ENCODE data around the gene RAB18. TPM values are rescaled to one million over a fixed set of nuclear protein-coding genes. Genes with fewer than 3 reads are reported as not detected.

The RAB18 gene
- total RNA-seq, 4 donors from 2014 or later: 40.4 to 72.6 (median 56.9) TPM

- no peaks in the 10 kb centered on the region for H3K27me3 ChIP-seq
- no peaks in the 10 kb centered on the region for H3K36me3 ChIP-seq
- WGBS, 2 donors: 48 to 60% methylated on average over 1 of the region's 1 CpG
- H3K9me3 ChIP-seq: no peaks in the 10 kb centered on the region
- TF ChIP-seq POLR2A (IDR thresholded peaks at IDR 0.05) (no peak), CTCF (IDR thresholded peaks at IDR 0.05) (no peak)
- intact Hi-C loops (cut with DNase I): no loop called here
- H3K4me3 ChIP-seq: no peak overlapping the region
- no peak overlapping the region for H3K27ac ChIP-seq
- H3K4me1 ChIP-seq: no peaks in the 10 kb centered on the region
- DNase-seq: no peak
Observed at GRCh38 chr10:27494116-27494805, 9.8 kb upstream of the RAB18 start.

GRCh38 chr10:27496137-27496536 lies 8.0 kb upstream of the RAB18 start:
- Histone ChIP-seq H3K9me3 (no peaks in the 10 kb centered on the region), H3K4me3 (no peak overlapping the region), H3K27me3 (no peaks in the 10 kb centered on the region), H3K36me3 (no peaks in the 10 kb centered on the region), H3K4me1 (peaks cover 0 to 14% (median 0%) of the 10 kb centered on the region in 3 donors), H3K27ac (no peak overlapping the region)
- intact Hi-C loops (cut with DNase I): no loop called here
- DNase-seq: no peak
- TF ChIP-seq POLR2A (IDR thresholded peaks at IDR 0.05) (no peak), CTCF (IDR thresholded peaks at IDR 0.05) (no peak)
- WGBS, 2 donors: 70 to 86% methylated on average over 3 to 4 of the region's 4 CpGs

- no peak for TF ChIP-seq POLR2A (IDR thresholded peaks at IDR 0.05)
- no peak for TF ChIP-seq CTCF (IDR thresholded peaks at IDR 0.05)
- H3K36me3 ChIP-seq: no peaks in the 10 kb centered on the region
- intact Hi-C loops (cut with DNase I): no loop called here
- no peak for DNase-seq
- H3K9me3 ChIP-seq: no peaks in the 10 kb centered on the region
- no peak overlapping the region for H3K4me3 ChIP-seq
- H3K27me3 ChIP-seq: no peaks in the 10 kb centered on the region
- H3K27ac ChIP-seq: peak overlapping the region in 3 of 4 donors; percentile 54 to 68 (median 66)
- H3K4me1 ChIP-seq: peaks cover 0 to 28% (median 3%) of the 10 kb centered on the region in 3 donors
Observed at GRCh38 chr10:27500096-27500495, 4.0 kb upstream of the RAB18 start.

- H3K27me3 ChIP-seq: no peaks in the 10 kb centered on the region
- no peaks in the 10 kb centered on the region for H3K9me3 ChIP-seq
- TF ChIP-seq POLR2A (IDR thresholded peaks at IDR 0.05) (no peak), CTCF (IDR thresholded peaks at IDR 0.05) (no peak)
- H3K4me3 ChIP-seq: no peak overlapping the region
- peak overlapping the region; percentile 31 to 68 (median 60) for H3K27ac ChIP-seq
- intact Hi-C loops (cut with DNase I): no loop called here
- DNase-seq: no peak
- peaks cover 6 to 36% (median 10%) of the 10 kb centered on the region in 3 donors for H3K4me1 ChIP-seq
- H3K36me3 ChIP-seq: no peaks in the 10 kb centered on the region
- WGBS, 2 donors: 32 to 34% methylated on average over 5 of the region's 5 CpGs
Observed at GRCh38 chr10:27500886-27501285, 3.2 kb upstream of the RAB18 start.

- H3K4me3 ChIP-seq: peak overlapping the region; percentile 14 to 96 (median 82)
- no peak for TF ChIP-seq POLR2A (IDR thresholded peaks at IDR 0.05)
- TF ChIP-seq CTCF (IDR thresholded peaks at IDR 0.05): no peak
- DNase-seq: no peak
- H3K9me3 ChIP-seq: no peaks in the 10 kb centered on the region
- intact Hi-C loops (cut with DNase I): no loop called here
- H3K4me1 ChIP-seq: peaks cover 6 to 61% (median 16%) of the 10 kb centered on the region in 3 donors
- WGBS, 2 donors: 34 to 38% methylated on average over 4 of the region's 4 CpGs
- no peaks in the 10 kb centered on the region for H3K36me3 ChIP-seq
- peak overlapping the region; percentile 89 to 97 (median 92) for H3K27ac ChIP-seq
- no peaks in the 10 kb centered on the region for H3K27me3 ChIP-seq
Observed at GRCh38 chr10:27503498-27504006, 552 bp upstream of the RAB18 start.
